ENCODE data around the gene EDRF1.

DNA sequence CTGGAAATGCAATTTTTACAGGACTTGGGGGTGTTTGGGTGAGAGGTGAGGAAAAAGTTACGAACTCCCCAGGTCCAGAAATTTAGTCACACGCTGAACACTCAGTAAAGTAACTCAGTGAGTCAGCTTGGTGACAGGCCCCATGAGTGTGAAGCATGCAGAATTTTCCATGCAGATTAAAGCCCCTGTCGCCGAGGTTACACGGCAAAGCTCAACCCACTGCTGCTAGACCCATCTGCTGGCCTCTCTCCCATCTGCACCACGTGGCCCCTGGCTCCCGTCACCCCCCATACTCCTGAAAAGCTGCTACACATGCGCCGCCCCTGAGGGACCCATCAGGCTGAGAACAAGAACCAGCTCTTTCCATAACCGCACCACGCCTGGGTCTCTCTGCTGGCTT lies 63.1 kb downstream of the EDRF1 start:
- TF ChIP-seq, protein P1, sequence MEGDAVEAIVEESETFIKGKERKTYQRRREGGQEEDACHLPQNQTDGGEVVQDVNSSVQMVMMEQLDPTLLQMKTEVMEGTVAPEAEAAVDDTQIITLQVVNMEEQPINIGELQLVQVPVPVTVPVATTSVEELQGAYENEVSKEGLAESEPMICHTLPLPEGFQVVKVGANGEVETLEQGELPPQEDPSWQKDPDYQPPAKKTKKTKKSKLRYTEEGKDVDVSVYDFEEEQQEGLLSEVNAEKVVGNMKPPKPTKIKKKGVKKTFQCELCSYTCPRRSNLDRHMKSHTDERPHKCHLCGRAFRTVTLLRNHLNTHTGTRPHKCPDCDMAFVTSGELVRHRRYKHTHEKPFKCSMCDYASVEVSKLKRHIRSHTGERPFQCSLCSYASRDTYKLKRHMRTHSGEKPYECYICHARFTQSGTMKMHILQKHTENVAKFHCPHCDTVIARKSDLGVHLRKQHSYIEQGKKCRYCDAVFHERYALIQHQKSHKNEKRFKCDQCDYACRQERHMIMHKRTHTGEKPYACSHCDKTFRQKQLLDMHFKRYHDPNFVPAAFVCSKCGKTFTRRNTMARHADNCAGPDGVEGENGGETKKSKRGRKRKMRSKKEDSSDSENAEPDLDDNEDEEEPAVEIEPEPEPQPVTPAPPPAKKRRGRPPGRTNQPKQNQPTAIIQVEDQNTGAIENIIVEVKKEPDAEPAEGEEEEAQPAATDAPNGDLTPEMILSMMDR (IDR thresholded peaks at IDR 0.05; ENCODE audit: low read depth, low read length) = no peak
- TF ChIP-seq POLR2A (IDR thresholded peaks at IDR 0.05; ENCODE audit: extremely low read depth, insufficient read length) = no peak
- TF ChIP-seq MYC (IDR thresholded peaks at IDR 0.05; ENCODE audit: low read depth, low read length) = no peak
